HepG2 (cell line): Measurements from ENCODE around the gene POLR1H.

Source experiments
- CENPT ChIP-seq: sonication (generic); formaldehyde crosslinking; IDR thresholded peaks from 2 replicates; pipeline ENCODE4 v1.8.0; 2022; ENCODE audit warnings: low read depth, mild to moderate bottlenecking, moderate library complexity, missing genetic modification reagents
- NR2F6 ChIP-seq, 2 experiments: IDR thresholded peaks; 2 replicates each; pipeline ENCODE4 v1.6.1; 2016; ENCODE audit warnings: antibody characterized with exemption in 1 of 2, mild to moderate bottlenecking in 1 of 2
- RXRB ChIP-seq: IDR thresholded peaks from 2 replicates; pipeline ENCODE4 v1.6.1; 2016; ENCODE audit warnings: borderline replicate concordance, missing genetic modification reagents, missing compliant biosample characterization
- SALL2 ChIP-seq: sonication (generic); formaldehyde crosslinking; IDR thresholded peaks from 2 replicates; pipeline ENCODE4 v1.8.1; 2023; ENCODE audit warnings: mild to moderate bottlenecking, missing genetic modification reagents, inconsistent platforms
- TCF12 ChIP-seq, 2 experiments: fragments of 450-650 bp in 1 of 2; sonication (generic) in 1 of 2; formaldehyde crosslinking in 1 of 2; IDR thresholded peaks; 2 replicates each; pipeline versions ENCODE4 v1.6.1 to v1.8.0; 2017 to 2022; ENCODE audit warnings: antibody characterized with exemption in 1 of 2, mild to moderate bottlenecking in 1 of 2, missing genetic modification reagents in 1 of 2, moderate library complexity in 1 of 2
- TCF7 ChIP-seq: sonication (generic); IDR thresholded peaks from 2 replicates; pipeline ENCODE4 v1.6.1; 2016; ENCODE audit warnings: antibody characterized with exemption, low read depth
- TCF7L2 ChIP-seq: IDR thresholded peaks from 2 replicates; pipeline ENCODE4 v1.6.1; 2011; ENCODE audit warnings: mild to moderate bottlenecking, low read depth, low read length, moderate library complexity
- THAP11 ChIP-seq: IDR thresholded peaks from 2 replicates; pipeline ENCODE4 v1.6.1; 2016; ENCODE audit warnings: missing biosample characterization, missing genetic modification reagents
- TF ChIP-seq, protein P1 (sequence below): sonication (generic); formaldehyde crosslinking; IDR thresholded peaks from 2 replicates; pipeline ENCODE4 v1.5.0; 2020; ENCODE audit warnings: mild to moderate bottlenecking, missing genetic modification reagents, moderate library complexity
- TF ChIP-seq, protein P2 (sequence below), 2 experiments: sonication (generic) in 1 of 2; formaldehyde crosslinking in 1 of 2; IDR thresholded peaks; 2 replicates each; pipeline versions ENCODE4 v1.6.1 to v1.9.0; 2014 to 2022; ENCODE audit warnings: antibody characterized with exemption in 1 of 2, borderline replicate concordance in 1 of 2, inconsistent platforms in 1 of 2, low read depth in 1 of 2, missing genetic modification reagents in 1 of 2
- TF ChIP-seq, protein P3 (sequence below): IDR thresholded peaks from 2 replicates; pipeline ENCODE4 v1.6.1; 2016
- TF ChIP-seq, protein P4 (sequence below), 2 experiments: IDR thresholded peaks; 2 replicates each; pipeline ENCODE4 v1.6.1; 2011 to 2012; ENCODE audit warnings: low read length in 2 of 2, borderline replicate concordance in 1 of 2, low read depth in 1 of 2, mild to moderate bottlenecking in 1 of 2, moderate library complexity in 1 of 2

DNA sequence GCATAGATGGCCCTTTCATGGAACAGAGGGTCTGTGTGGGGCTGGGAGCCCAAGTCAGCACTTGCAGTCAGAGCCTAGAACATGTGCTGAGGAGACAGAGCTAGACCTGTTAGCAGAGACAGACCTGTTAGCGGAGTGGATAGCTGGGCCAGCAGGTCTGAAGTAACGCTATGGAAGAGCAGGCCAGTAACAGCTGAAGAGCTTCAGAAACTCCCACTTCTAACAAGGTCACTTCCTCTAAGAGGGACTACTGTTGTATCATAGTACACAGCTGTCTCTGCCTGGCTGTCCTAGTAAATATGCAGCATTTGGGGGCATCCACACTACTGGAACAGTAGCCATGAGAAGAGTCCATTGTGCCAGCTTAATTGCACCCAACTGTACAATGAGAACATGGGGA lies 41.2 kb upstream of the POLR1H start:
- no peak for TF ChIP-seq TCF12 (IDR thresholded peaks at IDR 0.05)
- no peak for TF ChIP-seq TCF12 (CRISPR knock-in tag; IDR thresholded peaks at IDR 0.05)
- no peak for TF ChIP-seq TCF7
- TF ChIP-seq NR2F6 (IDR thresholded peaks at IDR 0.05) = no peak
- no peak for TF ChIP-seq NR2F6 (CRISPR knock-in tag; IDR thresholded peaks at IDR 0.05)
- no peak for TF ChIP-seq RXRB (CRISPR knock-in tag)
- no peak for TF ChIP-seq TCF7L2
- TF ChIP-seq, protein P1, sequence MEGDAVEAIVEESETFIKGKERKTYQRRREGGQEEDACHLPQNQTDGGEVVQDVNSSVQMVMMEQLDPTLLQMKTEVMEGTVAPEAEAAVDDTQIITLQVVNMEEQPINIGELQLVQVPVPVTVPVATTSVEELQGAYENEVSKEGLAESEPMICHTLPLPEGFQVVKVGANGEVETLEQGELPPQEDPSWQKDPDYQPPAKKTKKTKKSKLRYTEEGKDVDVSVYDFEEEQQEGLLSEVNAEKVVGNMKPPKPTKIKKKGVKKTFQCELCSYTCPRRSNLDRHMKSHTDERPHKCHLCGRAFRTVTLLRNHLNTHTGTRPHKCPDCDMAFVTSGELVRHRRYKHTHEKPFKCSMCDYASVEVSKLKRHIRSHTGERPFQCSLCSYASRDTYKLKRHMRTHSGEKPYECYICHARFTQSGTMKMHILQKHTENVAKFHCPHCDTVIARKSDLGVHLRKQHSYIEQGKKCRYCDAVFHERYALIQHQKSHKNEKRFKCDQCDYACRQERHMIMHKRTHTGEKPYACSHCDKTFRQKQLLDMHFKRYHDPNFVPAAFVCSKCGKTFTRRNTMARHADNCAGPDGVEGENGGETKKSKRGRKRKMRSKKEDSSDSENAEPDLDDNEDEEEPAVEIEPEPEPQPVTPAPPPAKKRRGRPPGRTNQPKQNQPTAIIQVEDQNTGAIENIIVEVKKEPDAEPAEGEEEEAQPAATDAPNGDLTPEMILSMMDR (CRISPR knock-in tag) = no peak
- no peak for TF ChIP-seq CENPT (CRISPR knock-in tag)
- TF ChIP-seq, protein P2, sequence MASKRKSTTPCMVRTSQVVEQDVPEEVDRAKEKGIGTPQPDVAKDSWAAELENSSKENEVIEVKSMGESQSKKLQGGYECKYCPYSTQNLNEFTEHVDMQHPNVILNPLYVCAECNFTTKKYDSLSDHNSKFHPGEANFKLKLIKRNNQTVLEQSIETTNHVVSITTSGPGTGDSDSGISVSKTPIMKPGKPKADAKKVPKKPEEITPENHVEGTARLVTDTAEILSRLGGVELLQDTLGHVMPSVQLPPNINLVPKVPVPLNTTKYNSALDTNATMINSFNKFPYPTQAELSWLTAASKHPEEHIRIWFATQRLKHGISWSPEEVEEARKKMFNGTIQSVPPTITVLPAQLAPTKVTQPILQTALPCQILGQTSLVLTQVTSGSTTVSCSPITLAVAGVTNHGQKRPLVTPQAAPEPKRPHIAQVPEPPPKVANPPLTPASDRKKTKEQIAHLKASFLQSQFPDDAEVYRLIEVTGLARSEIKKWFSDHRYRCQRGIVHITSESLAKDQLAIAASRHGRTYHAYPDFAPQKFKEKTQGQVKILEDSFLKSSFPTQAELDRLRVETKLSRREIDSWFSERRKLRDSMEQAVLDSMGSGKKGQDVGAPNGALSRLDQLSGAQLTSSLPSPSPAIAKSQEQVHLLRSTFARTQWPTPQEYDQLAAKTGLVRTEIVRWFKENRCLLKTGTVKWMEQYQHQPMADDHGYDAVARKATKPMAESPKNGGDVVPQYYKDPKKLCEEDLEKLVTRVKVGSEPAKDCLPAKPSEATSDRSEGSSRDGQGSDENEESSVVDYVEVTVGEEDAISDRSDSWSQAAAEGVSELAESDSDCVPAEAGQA (IDR thresholded peaks at IDR 0.05; ENCODE audit: low read depth) = no peak
- TF ChIP-seq, protein P2 (CRISPR knock-in tag; IDR thresholded peaks at IDR 0.05; ENCODE audit: borderline replicate concordance) = no peak
- no peak for TF ChIP-seq SALL2 (CRISPR knock-in tag)
- TF ChIP-seq, protein P3, sequence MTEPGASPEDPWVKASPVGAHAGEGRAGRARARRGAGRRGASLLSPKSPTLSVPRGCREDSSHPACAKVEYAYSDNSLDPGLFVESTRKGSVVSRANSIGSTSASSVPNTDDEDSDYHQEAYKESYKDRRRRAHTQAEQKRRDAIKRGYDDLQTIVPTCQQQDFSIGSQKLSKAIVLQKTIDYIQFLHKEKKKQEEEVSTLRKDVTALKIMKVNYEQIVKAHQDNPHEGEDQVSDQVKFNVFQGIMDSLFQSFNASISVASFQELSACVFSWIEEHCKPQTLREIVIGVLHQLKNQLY = no peak
- TF ChIP-seq, protein P4, sequence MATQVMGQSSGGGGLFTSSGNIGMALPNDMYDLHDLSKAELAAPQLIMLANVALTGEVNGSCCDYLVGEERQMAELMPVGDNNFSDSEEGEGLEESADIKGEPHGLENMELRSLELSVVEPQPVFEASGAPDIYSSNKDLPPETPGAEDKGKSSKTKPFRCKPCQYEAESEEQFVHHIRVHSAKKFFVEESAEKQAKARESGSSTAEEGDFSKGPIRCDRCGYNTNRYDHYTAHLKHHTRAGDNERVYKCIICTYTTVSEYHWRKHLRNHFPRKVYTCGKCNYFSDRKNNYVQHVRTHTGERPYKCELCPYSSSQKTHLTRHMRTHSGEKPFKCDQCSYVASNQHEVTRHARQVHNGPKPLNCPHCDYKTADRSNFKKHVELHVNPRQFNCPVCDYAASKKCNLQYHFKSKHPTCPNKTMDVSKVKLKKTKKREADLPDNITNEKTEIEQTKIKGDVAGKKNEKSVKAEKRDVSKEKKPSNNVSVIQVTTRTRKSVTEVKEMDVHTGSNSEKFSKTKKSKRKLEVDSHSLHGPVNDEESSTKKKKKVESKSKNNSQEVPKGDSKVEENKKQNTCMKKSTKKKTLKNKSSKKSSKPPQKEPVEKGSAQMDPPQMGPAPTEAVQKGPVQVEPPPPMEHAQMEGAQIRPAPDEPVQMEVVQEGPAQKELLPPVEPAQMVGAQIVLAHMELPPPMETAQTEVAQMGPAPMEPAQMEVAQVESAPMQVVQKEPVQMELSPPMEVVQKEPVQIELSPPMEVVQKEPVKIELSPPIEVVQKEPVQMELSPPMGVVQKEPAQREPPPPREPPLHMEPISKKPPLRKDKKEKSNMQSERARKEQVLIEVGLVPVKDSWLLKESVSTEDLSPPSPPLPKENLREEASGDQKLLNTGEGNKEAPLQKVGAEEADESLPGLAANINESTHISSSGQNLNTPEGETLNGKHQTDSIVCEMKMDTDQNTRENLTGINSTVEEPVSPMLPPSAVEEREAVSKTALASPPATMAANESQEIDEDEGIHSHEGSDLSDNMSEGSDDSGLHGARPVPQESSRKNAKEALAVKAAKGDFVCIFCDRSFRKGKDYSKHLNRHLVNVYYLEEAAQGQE (IDR thresholded peaks at IDR 0.05; ENCODE audit: borderline replicate concordance in 1 of 2, low read depth in 1 of 2, low read length in 2 of 2) = no peak
- no peak for TF ChIP-seq THAP11 (CRISPR knock-in tag)
